ENCODE results near the gene IRAK1.
A peak's percentile ranks its signal among the peaks of the same experiment; 100 is the strongest.
"Not testable (repeated sequence)": the region's sequence is repeated elsewhere in the genome, so short reads cannot be mapped to it uniquely, and the experiment has no call there.

Gene IRAK1

GRCh38 chrX:154018518-154019060 lies 1.1 kb downstream of the IRAK1 start:
- no peak for DNase-seq

GRCh38 chrX:154017766-154018517 lies 1.8 kb downstream of the IRAK1 start:
- DNase-seq: no peak

GRCh38 chrX:154016366-154017076 lies 3.2 kb downstream of the IRAK1 start:
- no peak for DNase-seq

- DNase-seq: no peak
Measured at GRCh38 chrX:154015581-154016264, 4.0 kb downstream of the IRAK1 start.

GRCh38 chrX:154014429-154015380 lies 5.0 kb downstream of the IRAK1 start:
- no peak for DNase-seq

- peak in 1 of 2 experiments; percentile 44 for DNase-seq
Measured at GRCh38 chrX:154013614-154014360, 5.9 kb downstream of the IRAK1 start.

- DNase-seq: no peak
Measured at GRCh38 chrX:154013001-154013421, 6.7 kb downstream of the IRAK1 start.

- no peak for DNase-seq
Measured at GRCh38 chrX:154012336-154012991, 7.2 kb downstream of the IRAK1 start.

- no peak for DNase-seq
Measured at GRCh38 chrX:154011376-154012335, 8.0 kb downstream of the IRAK1 start.

- DNase-seq: no peak
Measured at GRCh38 chrX:154010330-154011087, 9.2 kb downstream of the IRAK1 start.

GRCh38 chrX:154008521-154008920 lies 11.2 kb downstream of the IRAK1 start:
- no peak for DNase-seq

- no peak for DNase-seq
Measured at GRCh38 chrX:154006947-154007346, 12.8 kb downstream of the IRAK1 start.

- DNase-seq: peak in 1 of 2 experiments; percentile 61
Measured at GRCh38 chrX:154004315-154004714, 15.4 kb downstream of the IRAK1 start.

GRCh38 chrX:154002215-154002719 lies 17.4 kb downstream of the IRAK1 start:
- DNase-seq: no peak

- DNase-seq: peak in 1 of 2 experiments; percentile 62
Measured at GRCh38 chrX:154000051-154000450, 19.7 kb downstream of the IRAK1 start.

- no peak for DNase-seq
Measured at GRCh38 chrX:153999359-154000037, 20.2 kb downstream of the IRAK1 start.

GRCh38 chrX:153995504-153995903 lies 24.2 kb downstream of the IRAK1 start:
- DNase-seq: no peak

GRCh38 chrX:153994398-153994797 lies 25.3 kb downstream of the IRAK1 start:
- DNase-seq: not testable (repeated sequence)
